ENCODE results near the gene DOK4.

The DOK4 gene

GRCh38 chr16:57504001-57504400 lies 17.7 kb upstream of the DOK4 start:
- Histone ChIP-seq H4K20me1 (ENCODE audit: insufficient read depth, low read length, poor library complexity, severe bottlenecking) (no peaks in the 10 kb centered on the region), H3K9ac (ENCODE audit: low read depth, low read length, poor library complexity, severe bottlenecking) (peak overlapping the region; percentile 18), H3K4me1 (ENCODE audit: insufficient read depth, low read length, poor library complexity, severe bottlenecking) (peaks cover 42% of the 10 kb centered on the region), H3K79me2 (ENCODE audit: insufficient read depth, low read length) (no peaks in the 10 kb centered on the region), H3K27me3 (ENCODE audit: insufficient read depth, low read length, poor library complexity, severe bottlenecking) (no peaks in the 10 kb centered on the region), H3F3A (ENCODE audit: low read depth) (no peaks in the 10 kb centered on the region), H2AFZ (ENCODE audit: low read length) (no peak overlapping the region), H3K9me2 (replicated peaks; ENCODE audit: low read depth, low read length) (no peaks in the 10 kb centered on the region), H3K9me3 (ENCODE audit: insufficient read depth, low read depth, low read length) (no peaks in the 10 kb centered on the region), H3K4me3 (ENCODE audit: low read length, poor library complexity, severe bottlenecking) (no peak overlapping the region), H3K36me3 (ENCODE audit: insufficient read depth, low read length) (no peaks in the 10 kb centered on the region), H3K4me2 (ENCODE audit: low read depth, low read length, poor library complexity, severe bottlenecking) (no peak overlapping the region)
- TF ChIP-seq EZH2phosphoT487 (IDR thresholded peaks at IDR 0.05; ENCODE audit: borderline replicate concordance) = no peak

- H3K36me3 ChIP-seq (ENCODE audit: insufficient read depth, low read length) = no peaks in the 10 kb centered on the region
- no peaks in the 10 kb centered on the region for H3F3A ChIP-seq (ENCODE audit: low read depth)
- H3K4me1 ChIP-seq (ENCODE audit: insufficient read depth, low read length, poor library complexity, severe bottlenecking) = peaks cover 42% of the 10 kb centered on the region
- no peak for TF ChIP-seq CTCF (conservative IDR thresholded peaks at IDR 0.05; ENCODE audit: low read length)
- no peaks in the 10 kb centered on the region for H4K20me1 ChIP-seq (ENCODE audit: insufficient read depth, low read length, poor library complexity, severe bottlenecking)
- H3K79me2 ChIP-seq (ENCODE audit: insufficient read depth, low read length) = no peaks in the 10 kb centered on the region
- no peak overlapping the region for H3K4me3 ChIP-seq (ENCODE audit: low read length, poor library complexity, severe bottlenecking)
- peak overlapping the region; percentile 18 for H3K9ac ChIP-seq (ENCODE audit: low read depth, low read length, poor library complexity, severe bottlenecking)
- H3K27me3 ChIP-seq (ENCODE audit: insufficient read depth, low read length, poor library complexity, severe bottlenecking) = no peaks in the 10 kb centered on the region
- no peaks in the 10 kb centered on the region for H3K9me2 ChIP-seq (replicated peaks; ENCODE audit: low read depth, low read length)
- no peak overlapping the region for H2AFZ ChIP-seq (ENCODE audit: low read length)
- H3K4me2 ChIP-seq (ENCODE audit: low read depth, low read length, poor library complexity, severe bottlenecking) = no peak overlapping the region
- no peaks in the 10 kb centered on the region for H3K9me3 ChIP-seq (ENCODE audit: insufficient read depth, low read depth, low read length)
Measured at GRCh38 chr16:57503366-57503765, 17.1 kb upstream of the DOK4 start.

- H3K36me3 ChIP-seq (ENCODE audit: insufficient read depth, low read length) = no peaks in the 10 kb centered on the region
- no peaks in the 10 kb centered on the region for H3K79me2 ChIP-seq (ENCODE audit: insufficient read depth, low read length)
- no peak overlapping the region for H3K9ac ChIP-seq (ENCODE audit: low read depth, low read length, poor library complexity, severe bottlenecking)
- no peaks in the 10 kb centered on the region for H3K9me2 ChIP-seq (replicated peaks; ENCODE audit: low read depth, low read length)
- H3K9me3 ChIP-seq (ENCODE audit: insufficient read depth, low read depth, low read length) = no peaks in the 10 kb centered on the region
- no peaks in the 10 kb centered on the region for H3K27me3 ChIP-seq (ENCODE audit: insufficient read depth, low read length, poor library complexity, severe bottlenecking)
- H3K4me3 ChIP-seq (ENCODE audit: low read length, poor library complexity, severe bottlenecking) = no peak overlapping the region
- H2AFZ ChIP-seq (ENCODE audit: low read length) = no peak overlapping the region
- peaks cover 42% of the 10 kb centered on the region for H3K4me1 ChIP-seq (ENCODE audit: insufficient read depth, low read length, poor library complexity, severe bottlenecking)
- no peaks in the 10 kb centered on the region for H3F3A ChIP-seq (ENCODE audit: low read depth)
- TF ChIP-seq EZH2phosphoT487 (IDR thresholded peaks at IDR 0.05; ENCODE audit: borderline replicate concordance) (no peak), CTCF (conservative IDR thresholded peaks at IDR 0.05; ENCODE audit: low read length) (no peak)
- no peak overlapping the region for H3K4me2 ChIP-seq (ENCODE audit: low read depth, low read length, poor library complexity, severe bottlenecking)
- no peaks in the 10 kb centered on the region for H4K20me1 ChIP-seq (ENCODE audit: insufficient read depth, low read length, poor library complexity, severe bottlenecking)
Measured at GRCh38 chr16:57502048-57502775, 15.9 kb upstream of the DOK4 start.

- H3K4me2 ChIP-seq (ENCODE audit: low read depth, low read length, poor library complexity, severe bottlenecking) = peak overlapping the region; percentile 66
- no peaks in the 10 kb centered on the region for H3F3A ChIP-seq (ENCODE audit: low read depth)
- H3K36me3 ChIP-seq (ENCODE audit: insufficient read depth, low read length) = no peaks in the 10 kb centered on the region
- no peaks in the 10 kb centered on the region for H4K20me1 ChIP-seq (ENCODE audit: insufficient read depth, low read length, poor library complexity, severe bottlenecking)
- H3K9me3 ChIP-seq (ENCODE audit: insufficient read depth, low read depth, low read length) = no peaks in the 10 kb centered on the region
- H3K79me2 ChIP-seq (ENCODE audit: insufficient read depth, low read length) = no peaks in the 10 kb centered on the region
- no peak for TF ChIP-seq EZH2phosphoT487 (IDR thresholded peaks at IDR 0.05; ENCODE audit: borderline replicate concordance)
- TF ChIP-seq CTCF (conservative IDR thresholded peaks at IDR 0.05; ENCODE audit: low read length) = no peak
- no peaks in the 10 kb centered on the region for H3K27me3 ChIP-seq (ENCODE audit: insufficient read depth, low read length, poor library complexity, severe bottlenecking)
- no peak overlapping the region for H3K4me3 ChIP-seq (ENCODE audit: low read length, poor library complexity, severe bottlenecking)
- no peaks in the 10 kb centered on the region for H3K9me2 ChIP-seq (replicated peaks; ENCODE audit: low read depth, low read length)
- peaks cover 42% of the 10 kb centered on the region for H3K4me1 ChIP-seq (ENCODE audit: insufficient read depth, low read length, poor library complexity, severe bottlenecking)
- H2AFZ ChIP-seq (ENCODE audit: low read length) = peak overlapping the region; percentile 70
- peak overlapping the region; percentile 49 for H3K9ac ChIP-seq (ENCODE audit: low read depth, low read length, poor library complexity, severe bottlenecking)
Measured at GRCh38 chr16:57501492-57501891, 15.2 kb upstream of the DOK4 start.
